GM18526 (cell line): ENCODE measurements around the gene ANKK1.

Experiments
- POLR2A ChIP-seq: IDR thresholded peaks from 3 replicates; pipeline ENCODE4 v1.6.1; 2011; ENCODE audit not compliant: insufficient read length; ENCODE audit errors: extremely low read depth

The ANKK1 gene

GRCh38 chr11:113426686-113427085, 39.1 kb downstream of the ANKK1 start:
- TF ChIP-seq POLR2A: no peak

GRCh38 chr11:113431746-113432145, 44.2 kb downstream of the ANKK1 start:
- no peak for TF ChIP-seq POLR2A

- TF ChIP-seq POLR2A: no peak
These were observed 47.8 kb downstream of the ANKK1 start for GRCh38 chr11:113435190-113435968.

GRCh38 chr11:113436672-113437252, 49.2 kb downstream of the ANKK1 start:
- TF ChIP-seq POLR2A: no peak

- TF ChIP-seq POLR2A: no peak
These were observed 53.2 kb downstream of the ANKK1 start for GRCh38 chr11:113440816-113441215.

- no peak for TF ChIP-seq POLR2A
These were observed 57.0 kb downstream of the ANKK1 start for GRCh38 chr11:113444502-113445123.

GRCh38 chr11:113446112-113446511, 58.5 kb downstream of the ANKK1 start:
- TF ChIP-seq POLR2A: no peak

GRCh38 chr11:113446938-113447337, 59.4 kb downstream of the ANKK1 start:
- TF ChIP-seq POLR2A: no peak

GRCh38 chr11:113447621-113448315, 60.2 kb downstream of the ANKK1 start:
- TF ChIP-seq POLR2A: no peak

GRCh38 chr11:113448316-113448677, 60.7 kb downstream of the ANKK1 start:
- TF ChIP-seq POLR2A: no peak

GRCh38 chr11:113449743-113450142, 62.2 kb downstream of the ANKK1 start:
- TF ChIP-seq POLR2A: no peak
